NAMALWA (cell line): ENCODE data around the gene TTC23.

Source experiments
- DNase-seq: peaks from one replicate; pipeline ENCODE4 v3.0.0-alpha.2; 2015; ENCODE audit warnings: low spot score

Gene TTC23

GRCh38 chr15:99165020-99165790 lies 84.2 kb downstream of the TTC23 start:
- no peak for DNase-seq

GRCh38 chr15:99164119-99164518 lies 85.3 kb downstream of the TTC23 start:
- no peak for DNase-seq

- no peak for DNase-seq
Measured at GRCh38 chr15:99163271-99164062, 85.9 kb downstream of the TTC23 start.

- DNase-seq = no peak
Measured at GRCh38 chr15:99158626-99159412, 90.6 kb downstream of the TTC23 start.

- no peak for DNase-seq
Measured at GRCh38 chr15:99157456-99157855, 91.9 kb downstream of the TTC23 start.

GRCh38 chr15:99155961-99156443 lies 93.4 kb downstream of the TTC23 start:
- DNase-seq = no peak

- no peak for DNase-seq
Measured at GRCh38 chr15:99154271-99154670, 95.1 kb downstream of the TTC23 start.

GRCh38 chr15:99153026-99153535 lies 96.3 kb downstream of the TTC23 start:
- no peak for DNase-seq

GRCh38 chr15:99151156-99151555 lies 98.2 kb downstream of the TTC23 start:
- no peak for DNase-seq

- no peak for DNase-seq
Measured at GRCh38 chr15:99149366-99149765, 100.0 kb downstream of the TTC23 start.

GRCh38 chr15:99148851-99149276 lies 100.5 kb downstream of the TTC23 start:
- DNase-seq = no peak

- no peak for DNase-seq
Measured at GRCh38 chr15:99146661-99147060, 102.7 kb downstream of the TTC23 start.

- no peak for DNase-seq
Measured at GRCh38 chr15:99145778-99146177, 103.6 kb downstream of the TTC23 start.

GRCh38 chr15:99145005-99145404 lies 104.4 kb downstream of the TTC23 start:
- no peak for DNase-seq

GRCh38 chr15:99143655-99144610 lies 105.4 kb downstream of the TTC23 start:
- DNase-seq = no peak

GRCh38 chr15:99143242-99143641 lies 106.1 kb downstream of the TTC23 start:
- no peak for DNase-seq

- no peak for DNase-seq
Measured at GRCh38 chr15:99142562-99142961, 106.8 kb downstream of the TTC23 start.

GRCh38 chr15:99141943-99142342 lies 107.4 kb downstream of the TTC23 start:
- no peak for DNase-seq

GRCh38 chr15:99140590-99140989 lies 108.8 kb downstream of the TTC23 start:
- DNase-seq = no peak

GRCh38 chr15:99139276-99139675 lies 110.1 kb downstream of the TTC23 start:
- no peak for DNase-seq

- no peak for DNase-seq
Measured at GRCh38 chr15:99138491-99138982, 110.8 kb downstream of the TTC23 start.
